NCI-H1436 (cell line): ENCODE results near the gene SERPINA1.

Experiments
- DNase-seq: peaks from one replicate; lab custom pipeline; 2025; lab: John Stamatoyannopoulos, UW

Gene SERPINA1

DNA sequence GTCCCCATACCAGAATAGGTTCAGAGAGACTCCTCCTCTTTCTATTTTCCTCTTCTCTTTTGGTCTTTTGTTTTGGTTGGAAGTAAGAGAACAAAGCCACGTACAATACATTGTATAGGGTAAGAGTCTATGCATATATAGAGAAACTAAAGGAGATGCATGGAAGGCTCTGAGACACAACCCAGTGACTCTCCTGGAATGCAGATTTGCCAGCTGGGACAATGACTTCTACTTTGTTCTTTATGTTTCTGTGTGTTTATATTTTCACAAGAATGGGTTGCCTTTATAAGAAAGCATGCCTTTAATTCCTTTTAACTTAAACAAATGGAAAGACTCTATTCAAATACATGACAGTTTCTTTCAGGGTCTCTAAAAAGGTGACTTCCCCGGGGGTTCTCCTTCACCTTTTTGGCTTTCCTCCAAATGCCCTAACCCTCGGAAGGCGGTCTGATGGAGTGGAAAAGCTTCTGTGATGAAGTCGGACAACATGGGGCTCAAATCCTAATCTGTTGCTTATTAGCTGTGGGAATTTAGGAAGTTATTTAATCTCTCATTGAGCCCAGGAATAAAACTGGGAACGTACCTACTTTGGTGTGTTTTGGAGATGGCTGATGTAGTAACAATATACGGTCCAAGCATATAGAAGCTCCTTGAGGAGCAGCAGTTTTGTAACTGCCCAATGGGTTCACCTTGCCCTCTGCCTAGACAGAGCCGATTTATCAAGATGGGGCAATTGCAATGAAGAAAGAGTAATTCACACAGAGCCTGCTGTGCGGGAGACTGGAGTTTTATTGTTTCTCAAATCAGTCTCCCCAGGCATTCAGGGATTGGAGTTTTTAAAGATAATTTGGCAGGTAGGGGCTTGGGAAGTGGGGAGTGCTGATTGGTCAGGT, 9.1 kb upstream of the SERPINA1 start:
- DNase-seq = no peak

DNA sequence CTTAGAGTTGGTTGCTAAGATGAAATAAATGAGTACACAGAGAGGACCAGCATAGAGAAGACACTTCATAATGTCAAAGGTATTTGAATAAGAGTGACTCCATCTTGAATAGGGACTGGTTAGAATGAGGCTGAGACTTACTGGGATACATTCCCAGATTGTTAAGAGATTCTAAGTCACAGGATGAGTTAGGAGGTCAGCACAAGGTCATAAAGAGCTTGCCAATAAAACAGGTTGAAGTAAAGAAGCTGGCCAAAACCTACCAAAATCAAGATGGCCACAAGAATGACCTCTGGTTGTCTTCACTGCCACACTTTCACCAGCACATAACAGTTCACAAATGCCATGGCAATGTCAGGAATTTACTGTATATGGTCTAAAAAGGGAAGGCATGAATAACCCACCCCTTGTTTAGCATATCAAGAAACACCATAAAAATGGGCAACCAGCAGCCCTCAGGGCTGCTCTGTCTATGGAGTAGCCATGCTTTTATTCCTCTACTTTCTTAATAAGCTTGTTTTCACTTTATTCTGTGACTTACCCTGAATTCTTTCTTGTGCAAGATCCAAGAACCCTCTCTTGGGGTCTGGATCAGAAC, 8.3 kb upstream of the SERPINA1 start:
- DNase-seq = no peak

DNA sequence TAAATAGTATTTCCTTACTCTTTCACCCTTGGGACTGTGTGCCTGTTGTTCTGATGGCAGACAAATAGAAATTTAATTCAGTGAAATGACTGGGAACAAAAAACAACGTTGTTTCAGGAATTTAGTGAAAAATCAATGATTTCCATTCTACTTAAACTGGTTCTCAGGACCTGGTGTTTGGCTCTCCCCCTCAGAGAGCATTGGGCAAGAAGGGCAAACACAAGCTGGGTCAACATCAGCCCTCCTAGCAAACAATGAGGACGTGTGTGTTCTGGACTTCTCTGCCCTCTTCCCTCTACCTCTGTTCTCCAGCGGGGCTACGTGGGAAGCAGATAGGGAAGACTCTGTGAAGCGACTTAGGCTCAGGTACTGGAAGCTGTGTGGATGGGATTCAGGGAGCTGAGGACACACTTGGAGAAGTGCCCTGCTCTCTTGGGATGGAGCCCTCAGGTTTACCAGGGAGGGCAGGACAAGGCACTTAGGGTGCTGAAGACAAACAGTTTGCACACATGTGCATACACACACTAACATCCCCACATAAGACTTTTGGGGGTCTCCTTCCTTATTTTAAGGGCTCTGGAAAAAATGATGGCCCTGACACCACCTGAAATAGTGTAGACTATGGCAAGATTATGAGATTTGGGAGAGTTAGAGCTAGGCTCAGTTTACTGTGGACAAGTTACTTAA, 7.6 kb upstream of the SERPINA1 start:
- DNase-seq = no peak

DNA sequence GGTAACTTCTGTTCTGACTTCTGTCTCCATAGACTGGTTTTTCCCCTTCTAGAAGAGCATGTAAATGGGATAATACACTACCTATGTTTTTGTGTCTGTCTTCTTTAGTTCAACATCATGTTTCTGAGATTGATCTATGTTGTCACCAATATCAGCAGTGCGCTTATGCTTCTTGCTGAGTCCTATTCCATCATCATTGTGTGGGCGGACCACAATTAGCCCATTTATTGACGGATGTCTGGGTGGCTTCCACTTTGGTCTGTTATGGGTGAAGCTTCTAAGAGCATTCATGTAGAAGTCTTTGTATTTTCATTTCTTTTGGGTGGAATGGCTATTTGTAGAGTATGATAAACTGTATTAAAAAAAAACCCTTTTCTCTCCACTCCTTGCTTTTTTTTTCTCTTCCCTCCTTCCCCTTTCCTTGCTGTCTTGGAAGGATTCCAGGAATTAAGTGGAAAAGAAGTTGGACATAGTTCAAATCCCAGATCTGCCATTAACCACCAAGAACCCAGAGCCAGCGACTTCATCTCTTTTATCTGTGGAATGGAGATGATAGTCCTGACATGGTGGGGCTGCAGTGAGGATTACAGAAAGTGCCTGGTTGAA, 7.0 kb upstream of the SERPINA1 start:
- no peak for DNase-seq

DNA sequence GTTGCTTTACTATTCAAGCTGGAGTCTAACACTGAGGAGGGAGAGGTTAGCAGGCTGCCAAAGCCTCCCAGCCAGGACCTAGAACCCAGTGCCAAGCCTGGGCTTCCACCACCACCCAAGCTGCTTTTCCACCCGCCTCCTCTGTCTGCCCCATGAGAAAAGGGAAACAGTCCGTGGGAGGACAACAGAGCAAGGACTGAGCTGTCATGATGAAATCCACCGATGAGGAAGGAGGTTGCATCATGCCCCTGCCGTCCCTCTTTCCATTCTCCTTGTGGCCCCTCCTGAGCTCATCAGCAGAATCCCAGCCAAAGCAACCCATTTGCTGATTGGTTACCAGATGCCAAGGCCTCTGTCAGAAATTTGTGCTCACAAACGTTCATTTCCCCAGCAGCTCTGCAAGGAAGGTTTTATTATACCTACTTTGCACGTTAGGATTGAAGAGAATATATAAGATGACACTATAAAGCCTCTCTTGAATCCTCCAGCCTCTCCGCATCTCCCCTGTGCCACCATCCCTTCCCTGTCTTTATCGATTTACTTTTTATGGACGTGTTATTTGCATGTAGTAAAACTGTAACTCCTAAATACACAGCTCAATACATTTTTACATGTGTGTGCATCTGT, 6.3 kb upstream of the SERPINA1 start:
- no peak for DNase-seq

DNA sequence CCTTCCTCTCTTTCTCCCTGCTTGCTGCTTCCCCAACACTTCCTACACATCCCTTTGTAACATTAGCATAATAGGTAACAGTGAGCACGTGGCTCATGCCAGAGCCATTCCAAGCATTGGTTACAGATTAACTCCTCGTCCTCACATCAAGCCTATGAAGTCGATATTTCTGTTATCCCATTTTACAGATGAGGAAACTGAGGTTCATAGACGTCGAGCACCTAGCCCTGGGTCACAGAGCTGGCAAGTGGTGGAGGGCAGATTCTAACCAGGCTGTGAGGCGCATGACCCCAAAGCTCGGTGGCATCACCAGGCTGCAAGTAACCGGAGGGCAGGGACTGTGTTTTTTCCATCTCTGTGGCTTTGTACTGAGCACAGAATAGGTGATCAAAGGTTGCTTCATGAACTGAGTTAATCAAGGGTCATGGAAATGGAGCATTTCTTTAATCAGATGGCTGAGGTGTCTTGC, 5.7 kb upstream of the SERPINA1 start:
- no peak for DNase-seq

DNA sequence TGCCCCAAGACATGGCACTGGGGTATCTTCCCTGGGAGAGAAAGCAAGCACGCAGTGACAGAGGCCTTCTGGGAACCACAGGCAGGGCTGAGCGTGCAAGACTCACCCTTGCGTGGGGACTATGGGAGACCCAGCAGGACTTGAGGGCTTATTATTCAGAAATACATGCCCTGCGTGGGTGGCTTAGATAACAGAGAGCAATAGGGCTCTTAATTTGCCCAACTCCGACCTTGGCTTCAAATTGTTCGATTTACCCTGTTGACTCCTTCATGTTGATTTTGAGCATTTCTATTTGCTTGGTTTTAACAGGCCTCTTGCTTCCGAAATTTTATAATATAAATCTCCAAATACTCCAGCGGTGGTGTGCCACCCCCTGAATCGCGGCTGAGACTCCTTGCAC, 5.1 kb upstream of the SERPINA1 start:
- DNase-seq = no peak

DNA sequence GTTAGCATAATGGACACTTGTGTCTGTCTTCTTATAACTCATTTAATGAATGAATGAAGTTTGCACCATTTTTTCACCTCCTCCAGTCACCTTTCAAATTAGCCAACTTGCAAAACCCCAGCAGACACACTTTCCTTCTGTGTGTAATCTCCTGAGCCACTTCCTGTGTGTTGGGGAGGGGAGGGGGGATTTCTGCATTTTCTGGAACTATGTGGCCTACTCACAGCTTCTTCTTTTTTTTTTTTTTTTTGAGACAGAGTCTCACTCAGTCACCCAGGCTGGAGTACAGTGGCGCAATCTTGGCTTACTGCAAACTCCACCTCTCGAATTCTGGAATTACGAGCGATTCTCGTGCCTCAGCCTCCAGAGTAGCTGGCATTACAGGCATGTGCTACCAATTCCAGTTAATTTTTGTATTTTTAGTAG, 4.1 kb upstream of the SERPINA1 start:
- no peak for DNase-seq

DNA sequence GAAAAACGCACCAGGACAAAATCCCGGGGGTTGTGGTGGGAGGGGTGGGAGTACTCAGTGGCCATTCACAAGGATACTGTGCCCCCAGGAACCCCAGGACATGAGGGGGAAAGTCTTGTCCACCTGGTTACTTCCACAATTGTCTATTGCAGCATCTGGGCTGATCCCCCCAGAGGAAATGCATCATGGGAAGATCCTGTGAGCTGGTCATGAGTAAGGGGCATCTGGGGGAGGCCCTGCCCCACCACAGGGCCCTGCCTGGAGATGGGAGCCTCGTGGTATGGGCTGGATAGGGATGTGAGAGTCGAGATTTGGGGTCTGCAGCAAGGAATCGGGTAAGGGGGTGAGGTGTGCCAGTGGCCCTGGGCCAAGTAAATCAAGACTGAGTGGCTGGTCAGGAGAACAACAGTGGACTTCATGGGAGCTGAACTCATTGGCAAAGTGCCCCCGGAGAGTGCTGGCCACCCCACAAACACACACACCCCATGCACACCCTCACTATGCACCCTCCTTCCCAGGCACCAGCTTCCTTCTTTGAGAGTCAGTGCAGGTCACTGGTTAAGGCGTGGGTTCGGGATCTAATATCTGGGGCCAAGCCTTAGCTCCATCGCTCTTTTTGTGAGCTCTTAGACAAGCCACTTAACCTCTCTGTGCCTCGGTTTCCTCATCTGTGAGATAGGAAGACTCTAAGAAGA, 3.0 kb upstream of the SERPINA1 start:
- DNase-seq = no peak

DNA sequence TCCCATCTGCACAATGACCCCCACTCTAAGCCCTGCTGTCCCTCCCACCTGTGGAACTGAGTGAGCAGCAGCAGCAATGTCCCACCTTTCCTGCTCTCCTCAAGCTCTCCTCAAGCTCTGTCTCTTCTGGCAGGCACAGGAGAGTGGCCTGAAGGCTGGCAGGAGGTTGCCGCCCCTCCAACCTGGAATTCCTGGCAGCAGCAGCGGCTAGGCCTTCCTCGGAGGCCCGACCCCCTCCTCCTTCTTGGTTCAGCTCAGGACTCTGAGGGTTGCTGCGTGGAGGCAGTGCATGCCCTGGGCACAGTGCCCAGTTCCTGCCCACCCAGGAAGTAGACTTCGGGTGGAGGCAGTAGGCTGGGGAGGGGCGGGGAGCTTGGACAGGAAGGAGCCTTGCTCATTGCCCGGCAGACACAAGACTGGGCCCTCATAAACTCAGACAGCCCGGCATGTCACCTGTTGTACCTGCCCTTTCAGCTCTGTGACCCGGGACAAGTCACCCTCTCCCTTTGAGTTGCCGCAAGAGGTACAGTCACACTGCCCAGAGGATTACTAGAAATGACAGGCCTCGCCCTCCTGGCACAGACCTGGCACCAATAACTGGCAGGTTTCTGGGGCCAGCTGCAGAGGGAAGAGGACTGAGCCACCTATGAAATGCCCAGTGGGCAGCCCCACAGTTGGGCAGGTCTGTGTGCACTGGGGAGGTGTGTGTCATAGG, 2.1 kb upstream of the SERPINA1 start:
- DNase-seq = no peak

DNA sequence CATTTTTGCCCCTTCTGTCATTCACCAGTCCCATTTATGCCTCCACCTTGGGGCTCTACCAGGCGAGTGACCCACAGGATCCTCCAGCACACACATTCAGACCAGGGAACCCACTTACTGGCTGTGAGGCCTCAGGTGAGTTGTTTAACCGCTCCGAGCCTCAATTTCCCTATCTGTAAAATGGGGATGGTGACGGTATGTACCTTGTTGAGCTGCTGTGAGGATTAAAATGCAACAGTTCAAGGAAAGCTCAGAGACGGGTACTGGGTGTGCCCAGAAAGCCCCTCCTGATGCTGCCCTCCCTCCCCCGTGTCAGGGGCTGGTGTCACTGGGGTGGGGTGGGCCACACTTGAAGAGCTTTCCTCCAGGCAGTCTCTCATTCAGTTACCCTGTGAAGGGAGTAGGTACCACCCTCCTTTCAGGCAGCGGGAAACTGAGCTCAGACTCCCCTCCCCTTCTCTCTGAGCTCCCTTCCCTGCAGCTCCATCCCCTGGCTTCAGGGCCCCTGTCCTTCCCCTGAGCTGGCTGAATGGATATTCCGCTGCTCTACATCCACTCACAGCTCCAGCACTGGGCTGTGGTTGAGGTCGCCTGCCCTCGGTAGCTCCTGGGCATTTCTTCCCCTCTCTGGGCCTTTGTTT, 1.4 kb upstream of the SERPINA1 start:
- no peak for DNase-seq

DNA sequence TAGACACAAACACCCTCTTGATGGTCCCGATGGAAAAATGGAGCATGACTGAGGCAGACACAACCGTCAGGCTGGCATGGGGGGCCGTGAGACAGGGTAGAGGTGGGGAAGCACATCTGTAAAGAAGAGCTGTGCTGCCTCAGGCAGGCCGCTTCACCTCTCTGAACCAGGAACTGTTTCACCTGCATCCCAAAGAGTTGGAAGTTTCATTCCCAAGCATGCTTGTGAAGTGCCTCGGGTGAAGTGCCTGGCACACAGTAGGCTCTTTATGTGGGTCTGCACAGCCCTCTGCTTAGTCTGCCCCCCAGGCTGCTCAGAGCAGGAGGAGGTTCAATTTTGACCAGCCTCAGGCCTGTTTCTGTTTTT, 685 bp upstream of the SERPINA1 start:
- no peak for DNase-seq

DNA sequence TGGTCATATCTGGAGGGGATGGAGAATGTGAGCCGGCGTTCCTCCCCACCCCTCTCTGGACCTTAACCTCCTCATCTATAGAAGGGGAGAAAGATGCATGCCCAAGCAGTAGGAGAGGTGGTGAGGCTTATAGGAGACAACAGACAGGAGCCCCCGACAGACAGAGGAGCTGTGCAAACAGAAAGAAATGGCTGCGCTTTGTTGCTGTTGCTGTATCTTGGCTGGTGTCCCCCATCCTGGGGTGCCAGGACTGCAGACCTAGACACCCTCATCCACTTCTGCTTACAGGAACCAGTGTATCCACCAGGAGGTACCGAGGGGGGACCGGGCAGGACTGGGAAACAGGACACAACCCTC, 397 bp downstream of the SERPINA1 start:
- DNase-seq = no peak

DNA sequence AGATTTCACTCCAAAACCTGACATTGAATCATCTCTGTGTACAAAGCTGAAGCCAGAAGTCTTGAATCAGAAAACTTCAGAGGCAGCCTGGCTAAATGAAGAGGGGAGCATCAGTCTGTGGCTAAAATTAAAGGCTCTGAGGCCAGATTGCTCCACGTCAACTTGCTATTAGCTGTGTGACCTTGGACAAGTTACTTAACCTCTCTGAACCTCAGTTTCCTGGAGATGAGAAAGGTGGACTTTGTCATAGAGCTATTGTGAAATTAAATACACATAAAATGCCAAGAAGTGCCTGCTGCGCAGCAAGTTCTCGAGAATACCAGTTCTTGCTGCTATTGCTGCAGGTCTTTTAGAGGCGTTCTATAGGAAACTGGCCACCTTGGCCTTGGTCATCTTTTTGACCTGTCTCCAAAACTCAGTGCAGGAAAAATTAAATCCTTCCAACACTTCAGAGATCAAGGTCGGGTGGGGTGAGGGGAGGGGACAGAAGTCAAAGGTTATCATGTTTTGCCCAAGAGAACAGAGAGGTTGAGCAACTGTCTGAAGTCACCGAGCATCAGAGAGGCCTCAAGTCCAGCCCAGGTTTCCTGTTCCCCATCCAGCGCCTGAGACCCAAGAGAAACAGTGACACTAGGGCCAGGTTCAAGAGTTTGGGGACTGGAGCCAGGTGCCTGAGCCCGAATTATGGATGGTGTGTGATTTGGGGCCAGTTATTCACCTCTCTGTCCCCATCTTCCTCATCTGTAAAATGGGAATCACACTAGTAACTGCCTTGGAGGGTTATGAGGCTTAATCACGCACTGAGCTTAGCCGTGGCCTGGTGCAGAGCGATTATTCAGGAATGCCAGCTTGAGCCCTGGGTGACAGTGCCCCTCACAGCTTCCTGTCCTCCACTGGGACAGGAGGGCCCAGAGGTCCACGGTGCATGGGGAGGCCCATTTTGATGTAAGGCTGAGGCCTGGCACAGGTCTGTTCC, 1.1 kb downstream of the SERPINA1 start:
- no peak for DNase-seq

DNA sequence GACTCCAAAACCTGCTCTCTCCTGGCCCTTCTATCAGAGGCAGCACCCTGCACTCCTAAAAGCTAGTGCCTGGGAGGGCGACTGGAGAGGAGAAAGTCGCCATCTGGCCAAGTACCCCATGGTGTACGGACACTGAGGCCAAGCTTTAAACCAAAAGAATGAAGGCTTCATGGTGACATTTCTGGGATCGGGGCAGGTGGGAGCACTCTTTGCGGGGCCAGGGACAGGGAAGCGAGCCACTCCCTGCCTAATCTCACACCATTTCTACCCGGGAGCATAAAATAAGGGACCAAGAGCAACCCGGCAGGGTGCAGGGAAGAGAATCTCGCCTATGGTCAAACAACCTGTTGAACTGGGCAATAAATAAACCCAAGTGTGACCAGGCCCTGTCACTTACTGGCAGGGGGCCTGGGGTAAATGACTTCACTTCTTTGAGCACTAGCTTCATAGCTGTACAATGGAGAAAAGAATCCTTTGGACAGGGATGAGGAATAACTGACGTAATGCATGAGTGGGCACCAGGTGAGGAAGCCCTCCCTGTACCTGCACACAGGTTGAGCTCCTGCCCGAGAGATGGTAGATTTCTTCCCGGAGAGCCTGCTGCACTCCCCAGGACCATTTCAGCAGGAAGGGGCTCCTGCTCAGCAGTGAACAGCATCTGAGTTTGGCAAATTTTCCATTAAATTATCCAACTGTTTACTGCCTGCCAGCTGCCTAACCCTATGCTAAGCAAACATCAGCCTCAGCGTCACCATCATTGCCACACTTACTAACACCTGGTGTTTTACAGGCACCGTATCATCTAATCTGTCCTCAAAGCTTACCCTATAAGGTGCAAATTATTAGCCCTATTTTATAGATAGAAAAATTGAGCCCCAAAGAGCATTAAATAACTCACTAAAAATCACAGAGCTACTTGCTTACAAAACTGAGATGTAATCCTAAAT, 2.0 kb downstream of the SERPINA1 start:
- no peak for DNase-seq

DNA sequence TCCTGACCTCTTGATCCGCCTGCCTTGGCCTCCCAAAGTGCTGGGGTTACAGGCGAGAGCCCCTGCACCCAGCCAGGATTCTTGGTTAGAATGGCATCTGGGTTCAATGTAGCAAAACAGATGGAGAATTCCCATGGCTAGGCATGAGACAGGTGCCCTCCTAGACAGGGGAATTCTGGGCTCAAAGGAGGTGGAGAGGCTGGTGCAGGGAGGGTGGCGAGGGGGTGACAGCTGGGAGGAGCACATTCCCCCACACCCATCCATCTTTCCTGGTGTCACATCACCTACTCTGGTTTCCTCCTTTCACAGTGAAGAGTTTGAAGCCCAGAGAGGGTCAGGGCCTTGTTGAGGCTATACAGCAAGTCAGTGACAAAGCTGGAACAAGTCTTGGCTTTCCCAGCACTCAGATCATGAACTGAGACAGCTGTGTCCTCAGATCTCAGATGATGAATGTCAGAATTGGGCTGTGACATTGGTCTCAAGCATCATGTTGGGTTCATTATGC, 2.8 kb downstream of the SERPINA1 start:
- no peak for DNase-seq

DNA sequence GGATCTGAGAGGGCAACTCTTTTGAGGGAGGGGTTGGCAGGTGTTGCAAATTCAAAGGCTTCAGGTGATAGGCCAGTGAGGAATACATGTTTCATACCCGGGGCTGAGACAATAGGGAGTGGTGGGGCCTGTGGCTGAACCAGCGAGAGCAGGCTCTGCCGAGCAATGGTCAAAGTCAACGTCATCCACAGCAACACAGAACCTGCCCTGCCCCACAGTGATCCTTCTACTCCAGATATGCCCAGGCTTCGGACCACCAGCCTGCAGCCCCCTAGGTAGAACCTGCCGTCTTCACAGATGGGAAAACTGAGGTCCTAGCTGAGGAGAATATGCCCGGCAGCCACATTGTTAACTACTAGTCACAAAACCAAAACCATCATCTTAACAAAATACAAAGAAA, 4.1 kb downstream of the SERPINA1 start:
- no peak for DNase-seq

DNA sequence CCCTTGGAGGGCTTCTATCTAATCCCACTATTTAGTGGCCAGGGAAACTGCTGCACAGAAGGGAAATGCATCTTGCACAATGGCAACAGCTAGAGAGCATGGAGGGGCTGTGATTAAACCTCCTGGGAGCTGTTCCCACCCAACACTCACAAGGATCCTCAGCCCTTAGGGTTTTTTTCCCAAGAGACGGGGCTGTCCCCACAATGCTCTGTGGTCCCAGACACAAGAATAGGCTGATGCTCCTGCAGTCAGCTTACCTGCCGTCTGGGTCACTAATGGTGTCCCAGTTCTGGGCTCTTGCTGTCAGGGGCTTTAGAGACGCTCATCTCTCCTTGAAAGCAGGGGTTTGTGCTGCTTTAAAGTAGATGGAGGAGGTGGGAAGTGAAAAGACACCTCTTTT, 4.6 kb downstream of the SERPINA1 start:
- DNase-seq = no peak
